Breast epithelium (tissue), 3 donors: ENCODE data around the gene ANXA4.

ENCODE experiments used
- POLR2A ChIP-seq: fragments of 450-650 bp; IDR thresholded peaks from one replicate; pipeline ENCODE4 v1.6.1; 2016; ENCODE audit warnings: antibody characterized with exemption, mild to moderate bottlenecking, moderate library complexity
- TF ChIP-seq, protein P1 (sequence below), 3 donors: fragments of 450-650 bp; IDR thresholded peaks; one replicate each; pipeline ENCODE4 v1.5.1; 2016 to 2017; ENCODE audit warnings: antibody characterized with exemption in 3 of 3, mild to moderate bottlenecking in 3 of 3, moderate library complexity in 3 of 3

DNA sequence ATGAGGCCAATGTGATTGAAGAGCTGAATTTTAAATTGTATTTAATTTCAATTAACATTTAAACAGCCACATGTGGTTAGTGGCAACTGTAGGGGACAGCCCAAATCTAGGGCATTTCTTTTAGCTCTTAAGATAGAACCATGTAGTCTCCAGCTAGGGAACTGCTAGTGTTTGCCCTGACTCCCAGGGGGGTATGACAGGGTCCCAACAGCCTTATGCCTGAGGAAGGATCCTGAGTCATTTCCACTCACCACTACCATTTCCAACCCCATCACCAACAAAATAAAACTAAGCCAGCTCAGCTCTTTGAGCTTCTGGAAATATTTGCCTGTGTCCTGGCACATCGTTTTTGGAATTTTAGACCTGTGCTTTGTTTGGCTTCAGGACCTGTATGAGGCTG lies 73.8 kb downstream of the ANXA4 start:
- TF ChIP-seq, protein P1, sequence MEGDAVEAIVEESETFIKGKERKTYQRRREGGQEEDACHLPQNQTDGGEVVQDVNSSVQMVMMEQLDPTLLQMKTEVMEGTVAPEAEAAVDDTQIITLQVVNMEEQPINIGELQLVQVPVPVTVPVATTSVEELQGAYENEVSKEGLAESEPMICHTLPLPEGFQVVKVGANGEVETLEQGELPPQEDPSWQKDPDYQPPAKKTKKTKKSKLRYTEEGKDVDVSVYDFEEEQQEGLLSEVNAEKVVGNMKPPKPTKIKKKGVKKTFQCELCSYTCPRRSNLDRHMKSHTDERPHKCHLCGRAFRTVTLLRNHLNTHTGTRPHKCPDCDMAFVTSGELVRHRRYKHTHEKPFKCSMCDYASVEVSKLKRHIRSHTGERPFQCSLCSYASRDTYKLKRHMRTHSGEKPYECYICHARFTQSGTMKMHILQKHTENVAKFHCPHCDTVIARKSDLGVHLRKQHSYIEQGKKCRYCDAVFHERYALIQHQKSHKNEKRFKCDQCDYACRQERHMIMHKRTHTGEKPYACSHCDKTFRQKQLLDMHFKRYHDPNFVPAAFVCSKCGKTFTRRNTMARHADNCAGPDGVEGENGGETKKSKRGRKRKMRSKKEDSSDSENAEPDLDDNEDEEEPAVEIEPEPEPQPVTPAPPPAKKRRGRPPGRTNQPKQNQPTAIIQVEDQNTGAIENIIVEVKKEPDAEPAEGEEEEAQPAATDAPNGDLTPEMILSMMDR (IDR thresholded peaks at IDR 0.05): no peak
- no peak for TF ChIP-seq POLR2A
